Lower leg skin (tissue), 4 donors: Measurements from ENCODE around the gene SMG9. TPM values are rescaled to one million over a fixed set of nuclear protein-coding genes. Genes with fewer than 3 reads are reported as not detected.

Experiments
- DNase-seq, 2 donors: peaks; one replicate each; pipeline ENCODE4 v3.0.0-alpha.2; 2019; ENCODE audit warnings: low spot score in 2 of 2
- H3K4me3 ChIP-seq: fragments of 200-600 bp; sonication (generic); 2 replicates; pipeline ENCODE4 v1.5.1; 2017; ENCODE audit warnings: mild to moderate bottlenecking, low read depth; ENCODE audit not compliant: poor library complexity, severe bottlenecking
- CTCF ChIP-seq, 3 donors: fragments of 450-650 bp; IDR thresholded peaks; one replicate each; pipeline ENCODE4 v1.5.1; 2016; ENCODE audit warnings: antibody characterized with exemption in 3 of 3, mild to moderate bottlenecking in 3 of 3, moderate library complexity in 2 of 3
- POLR2A ChIP-seq, 2 donors: fragments of 450-650 bp; IDR thresholded peaks; one replicate each; pipeline ENCODE4 v1.6.1; 2016 to 2017; ENCODE audit warnings: antibody characterized with exemption in 2 of 2, mild to moderate bottlenecking in 1 of 2, moderate library complexity in 1 of 2
- WGBS, 2 donors: methylation state at CpG; one replicate each; pipeline ENCODE4 v1.1.5; 2018; 5-methylcytosine and 5-hydroxymethylcytosine counted together
- intact Hi-C: fragments of 100-400 bp; cut with DNase I; formaldehyde crosslinking; loops from one replicate; pipeline ENCODE4 v1.15.0; 2023; ENCODE audit warnings: low total_unique reads
- total RNA-seq, 4 donors: library from RNA; depleted of rRNA; stranded (reverse); fragments of >200 nt; gene quantifications; one replicate each; pipeline ENCODE4 v1.1.0, GENCODE V29; 2016

SMG9 gene
- total RNA-seq, 4 donors from 2014 or later: 18.0 to 27.6 (median 23.5) TPM

- H3K4me3 ChIP-seq: no peak overlapping the region
- WGBS, 2 donors: 64 to 75% methylated on average over 8 of the region's 8 CpGs
- intact Hi-C loops: no loop called here
- DNase-seq: no peak
- TF ChIP-seq POLR2A (IDR thresholded peaks at IDR 0.05) (no peak), CTCF (IDR thresholded peaks at IDR 0.05) (no peak)
These were observed 29.9 kb downstream of the SMG9 start for GRCh38 chr19:43724896-43725295.

DNA sequence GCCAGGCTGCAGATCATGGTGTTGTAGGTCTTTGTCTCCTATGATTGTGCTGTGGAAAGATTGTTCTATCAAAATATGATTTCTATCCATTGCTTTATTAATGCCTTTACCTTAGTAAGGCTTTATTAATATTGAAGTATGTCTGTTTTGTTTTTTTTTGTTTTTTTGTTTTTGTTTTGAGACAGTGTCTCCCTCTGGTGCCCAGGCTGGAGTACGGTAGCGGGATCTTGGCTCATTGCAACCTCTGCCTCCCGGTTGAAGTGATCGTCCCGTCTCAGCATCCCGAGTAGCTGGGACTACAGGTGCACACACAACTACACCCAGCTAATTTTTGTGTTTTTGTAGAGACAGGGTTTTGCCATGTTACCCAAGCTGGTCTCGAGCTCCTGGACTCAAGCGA, 31.2 kb downstream of the SMG9 start:
- no peak overlapping the region for H3K4me3 ChIP-seq
- TF ChIP-seq CTCF (IDR thresholded peaks at IDR 0.05) (no peak), POLR2A (IDR thresholded peaks at IDR 0.05) (no peak)
- intact Hi-C loops: no loop called here
- DNase-seq: no peak
- WGBS, 2 donors: 54 to 57% methylated on average over 8 of the region's 8 CpGs

- H3K4me3 ChIP-seq: no peak overlapping the region
- TF ChIP-seq POLR2A (IDR thresholded peaks at IDR 0.05): no peak
- no peak for TF ChIP-seq CTCF (IDR thresholded peaks at IDR 0.05)
- intact Hi-C loops: no loop called here
- DNase-seq: no peak
- WGBS, 2 donors: 82 to 84% methylated on average over 5 of the region's 5 CpGs
These were observed 33.2 kb downstream of the SMG9 start for GRCh38 chr19:43721469-43722048.

DNA sequence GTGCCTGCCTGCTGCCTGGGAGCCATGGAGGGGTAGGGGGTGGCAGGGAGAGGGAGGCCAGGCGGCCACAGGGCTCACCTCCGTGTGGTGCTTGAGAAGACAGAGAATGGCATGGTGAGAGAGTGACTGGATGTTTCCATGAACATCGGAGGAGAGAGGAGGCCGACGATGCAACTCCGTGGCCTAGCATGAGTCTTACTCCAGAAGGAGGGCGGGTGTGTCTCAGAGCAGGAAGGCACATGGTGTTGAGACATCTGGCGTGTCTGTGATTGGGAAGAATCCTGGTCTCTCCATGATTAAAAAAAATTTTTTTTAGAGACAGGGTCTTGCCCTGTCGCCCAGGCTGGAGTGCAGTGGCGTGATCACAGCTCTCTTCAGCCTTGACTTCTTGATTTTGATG, 33.8 kb downstream of the SMG9 start:
- intact Hi-C loops: no loop called here
- H3K4me3 ChIP-seq: no peak overlapping the region
- WGBS, 2 donors: 76 to 80% methylated on average over 10 of the region's 10 CpGs
- TF ChIP-seq POLR2A (IDR thresholded peaks at IDR 0.05): no peak
- TF ChIP-seq CTCF (IDR thresholded peaks at IDR 0.05): no peak
- DNase-seq: no peak

- no peak for DNase-seq
- intact Hi-C loops: no loop called here
- 41 to 55% methylated on average over 5 of the region's 5 CpGs for WGBS, 2 donors
- no peak overlapping the region for H3K4me3 ChIP-seq
- TF ChIP-seq CTCF (IDR thresholded peaks at IDR 0.05) (no peak), POLR2A (IDR thresholded peaks at IDR 0.05) (no peak)
These were observed 34.8 kb downstream of the SMG9 start for GRCh38 chr19:43719918-43720317.

GRCh38 chr19:43719378-43719868, 35.3 kb downstream of the SMG9 start:
- no peak overlapping the region for H3K4me3 ChIP-seq
- TF ChIP-seq CTCF (IDR thresholded peaks at IDR 0.05) (no peak), POLR2A (IDR thresholded peaks at IDR 0.05) (no peak)
- intact Hi-C loops: no loop called here
- no peak for DNase-seq
- 91 to 92% methylated on average over 31 to 37 of the region's 37 CpGs for WGBS, 2 donors
